SW480 (cell line): ENCODE data around the gene SLC1A7.
A peak's percentile ranks its signal among the peaks of the same experiment; 100 is the strongest.

Source experiments
- DNase-seq: peaks from one replicate; pipeline ENCODE4 v3.0.0-alpha.2; 2016; ENCODE audit warnings: low spot score

The SLC1A7 gene

GRCh38 chr1:53160924-53161378 is 18.5 kb upstream of the SLC1A7 start:
- no peak for DNase-seq

- DNase-seq: no peak
Observed at GRCh38 chr1:53158900-53159299, 16.5 kb upstream of the SLC1A7 start.

- DNase-seq: no peak
Observed at GRCh38 chr1:53156783-53157182, 14.3 kb upstream of the SLC1A7 start.

- no peak for DNase-seq
Observed at GRCh38 chr1:53155945-53156344, 13.5 kb upstream of the SLC1A7 start.

- DNase-seq: no peak
Observed at GRCh38 chr1:53155534-53155933, 13.1 kb upstream of the SLC1A7 start.

GRCh38 chr1:53154859-53155438 is 12.5 kb upstream of the SLC1A7 start:
- no peak for DNase-seq

GRCh38 chr1:53153752-53154151 is 11.3 kb upstream of the SLC1A7 start:
- no peak for DNase-seq

GRCh38 chr1:53148123-53148522 is 5.7 kb upstream of the SLC1A7 start:
- no peak for DNase-seq

GRCh38 chr1:53147174-53147573 is 4.7 kb upstream of the SLC1A7 start:
- no peak for DNase-seq

GRCh38 chr1:53145942-53146708 is 3.7 kb upstream of the SLC1A7 start:
- DNase-seq: peak; percentile 86

GRCh38 chr1:53145619-53145941 is 3.1 kb upstream of the SLC1A7 start:
- no peak for DNase-seq

- no peak for DNase-seq
Observed at GRCh38 chr1:53145051-53145600, 2.7 kb upstream of the SLC1A7 start.

GRCh38 chr1:53144201-53144600 is 1.8 kb upstream of the SLC1A7 start:
- DNase-seq: no peak

GRCh38 chr1:53143527-53143926 is 1.1 kb upstream of the SLC1A7 start:
- DNase-seq: no peak

GRCh38 chr1:53141487-53142055 is 867 bp downstream of the SLC1A7 start:
- no peak for DNase-seq

- peak; percentile 15 for DNase-seq
Observed at GRCh38 chr1:53140451-53140850, 2.0 kb downstream of the SLC1A7 start.

- no peak for DNase-seq
Observed at GRCh38 chr1:53139951-53140361, 2.5 kb downstream of the SLC1A7 start.

GRCh38 chr1:53138991-53139884 is 3.2 kb downstream of the SLC1A7 start:
- DNase-seq: no peak

GRCh38 chr1:53137729-53138128 is 4.7 kb downstream of the SLC1A7 start:
- no peak for DNase-seq

- no peak for DNase-seq
Observed at GRCh38 chr1:53135735-53136114, 6.7 kb downstream of the SLC1A7 start.

GRCh38 chr1:53134961-53135734 is 7.3 kb downstream of the SLC1A7 start:
- DNase-seq: no peak
